Breast epithelium (tissue), 3 donors: ENCODE results near the gene CELF1.

ENCODE experiments used
- POLR2A ChIP-seq: fragments of 450-650 bp; IDR thresholded peaks from one replicate; pipeline ENCODE4 v1.6.1; 2016; ENCODE audit warnings: antibody characterized with exemption, mild to moderate bottlenecking, moderate library complexity
- POLR2AphosphoS5 ChIP-seq, 3 donors: sonication (generic); formaldehyde crosslinking; IDR thresholded peaks; one replicate each; pipeline ENCODE4 v1.6.1; 2017; ENCODE audit warnings: antibody characterized with exemption in 3 of 3
- TF ChIP-seq, protein P1 (sequence below), 3 donors: fragments of 450-650 bp; IDR thresholded peaks; one replicate each; pipeline ENCODE4 v1.5.1; 2016 to 2017; ENCODE audit warnings: antibody characterized with exemption in 3 of 3, mild to moderate bottlenecking in 3 of 3, moderate library complexity in 3 of 3

DNA sequence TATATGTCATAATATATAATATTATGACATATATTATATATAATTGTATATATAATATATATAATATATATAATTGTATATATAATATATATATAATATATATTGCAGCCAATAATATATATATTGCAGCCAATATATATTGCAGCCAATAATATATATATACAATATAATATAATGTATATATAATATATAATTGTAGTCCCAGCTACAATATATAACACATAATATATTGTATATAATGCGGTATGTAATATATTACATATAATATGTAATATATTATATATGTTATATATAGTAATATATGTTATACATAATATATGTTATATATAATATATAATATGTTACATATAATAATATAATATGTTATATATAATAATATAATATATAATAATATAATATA lies 5.8 kb upstream of the CELF1 start:
- no peak for TF ChIP-seq POLR2AphosphoS5 (IDR thresholded peaks at IDR 0.05)
- TF ChIP-seq, protein P1, sequence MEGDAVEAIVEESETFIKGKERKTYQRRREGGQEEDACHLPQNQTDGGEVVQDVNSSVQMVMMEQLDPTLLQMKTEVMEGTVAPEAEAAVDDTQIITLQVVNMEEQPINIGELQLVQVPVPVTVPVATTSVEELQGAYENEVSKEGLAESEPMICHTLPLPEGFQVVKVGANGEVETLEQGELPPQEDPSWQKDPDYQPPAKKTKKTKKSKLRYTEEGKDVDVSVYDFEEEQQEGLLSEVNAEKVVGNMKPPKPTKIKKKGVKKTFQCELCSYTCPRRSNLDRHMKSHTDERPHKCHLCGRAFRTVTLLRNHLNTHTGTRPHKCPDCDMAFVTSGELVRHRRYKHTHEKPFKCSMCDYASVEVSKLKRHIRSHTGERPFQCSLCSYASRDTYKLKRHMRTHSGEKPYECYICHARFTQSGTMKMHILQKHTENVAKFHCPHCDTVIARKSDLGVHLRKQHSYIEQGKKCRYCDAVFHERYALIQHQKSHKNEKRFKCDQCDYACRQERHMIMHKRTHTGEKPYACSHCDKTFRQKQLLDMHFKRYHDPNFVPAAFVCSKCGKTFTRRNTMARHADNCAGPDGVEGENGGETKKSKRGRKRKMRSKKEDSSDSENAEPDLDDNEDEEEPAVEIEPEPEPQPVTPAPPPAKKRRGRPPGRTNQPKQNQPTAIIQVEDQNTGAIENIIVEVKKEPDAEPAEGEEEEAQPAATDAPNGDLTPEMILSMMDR (IDR thresholded peaks at IDR 0.05) = no peak
- no peak for TF ChIP-seq POLR2A
